Neural cell (in vitro differentiated cells): ENCODE data around the gene RHO. TPM values are rescaled to one million over a fixed set of nuclear protein-coding genes. Genes with fewer than 3 reads are reported as not detected.
"Not testable (repeated sequence)": the region's sequence is repeated elsewhere in the genome, so short reads cannot be mapped to it uniquely, and the experiment has no call there.

Experiments
- H2AFZ ChIP-seq: fragments of 200-600, 300-800 bp; sonication (generic), shearing (Covaris generic); 2 replicates; pipeline ENCODE4 v1.6.0; 2014; ENCODE audit warnings: low read depth, mild to moderate bottlenecking, antibody characterized with exemption, low read length, moderate library complexity
- H3F3A ChIP-seq: fragments of 200-600 bp; shearing (Covaris generic); 2 replicates; pipeline ENCODE4 v1.6.1; 2016; ENCODE audit warnings: mild to moderate bottlenecking, moderate library complexity, mixed read lengths, antibody characterized with exemption, low read length; ENCODE audit not compliant: insufficient read depth, poor library complexity, severe bottlenecking
- H3K27ac ChIP-seq: fragments of 200-600, 300-800 bp; sonication (generic), shearing (Covaris generic); 2 replicates; pipeline ENCODE4 v1.5.1; 2014; ENCODE audit warnings: mild to moderate bottlenecking, low read length, moderate library complexity
- H3K27me3 ChIP-seq: fragments of 300-800, 200-600 bp; sonication (generic), shearing (Covaris generic); 2 replicates; pipeline ENCODE4 v1.6.0; 2014; ENCODE audit warnings: mild to moderate bottlenecking, low read depth, low read length, moderate library complexity; ENCODE audit not compliant: insufficient read depth
- H3K36me3 ChIP-seq: fragments of 300-800, 200-600 bp; sonication (generic), shearing (Covaris generic); 2 replicates; pipeline ENCODE4 v1.5.1; 2014; ENCODE audit warnings: mild to moderate bottlenecking, antibody characterized with exemption, low read length, moderate library complexity; ENCODE audit not compliant: insufficient read depth
- H3K4me2 ChIP-seq: fragments of 300-800, 200-600 bp; sonication (generic), shearing (Covaris generic); 2 replicates; pipeline ENCODE4 v1.6.0; 2014; ENCODE audit warnings: mild to moderate bottlenecking, low read length
- H3K4me3 ChIP-seq: fragments of 300-800, 200-600 bp; sonication (generic), shearing (Covaris generic); 2 replicates; pipeline ENCODE4 v1.5.1; 2014; ENCODE audit warnings: mild to moderate bottlenecking, low read length, moderate library complexity
- H3K79me2 ChIP-seq: fragments of 200-600 bp; shearing (Covaris generic); replicated peaks from 2 replicates; pipeline ENCODE4 v1.6.0; 2014; ENCODE audit warnings: mild to moderate bottlenecking, low read length, moderate library complexity; ENCODE audit not compliant: insufficient read depth
- H3K9ac ChIP-seq: fragments of 300-800, 200-600 bp; sonication (generic), shearing (Covaris generic); 2 replicates; pipeline ENCODE4 v1.6.1; 2016; ENCODE audit warnings: mild to moderate bottlenecking, low read length, mixed read lengths
- H3K9me2 ChIP-seq: fragments of 200-600 bp; shearing (Covaris generic); 2 replicates; pipeline ENCODE4 v1.6.1; 2016; ENCODE audit warnings: mild to moderate bottlenecking, low read length, mixed read lengths; ENCODE audit not compliant: insufficient read depth
- H3K9me3 ChIP-seq: fragments of 200-600, 300-800 bp; sonication (generic), shearing (Covaris generic); 2 replicates; pipeline ENCODE4 v1.6.1; 2016; ENCODE audit warnings: mild to moderate bottlenecking, mixed run types, low read length, moderate library complexity, mixed read lengths
- H4K20me1 ChIP-seq: fragments of 200-600 bp; shearing (Covaris generic); 2 replicates; pipeline ENCODE4 v1.6.1; 2016; ENCODE audit warnings: mild to moderate bottlenecking, mixed run types; ENCODE audit not compliant: insufficient read depth
- EP300 ChIP-seq: fragments of 450-650 bp; conservative IDR thresholded peaks from 2 replicates; pipeline ENCODE4 v1.6.1; 2014; ENCODE audit warnings: antibody characterized with exemption, mild to moderate bottlenecking, moderate library complexity; ENCODE audit not compliant: poor library complexity, severe bottlenecking
- EZH2 ChIP-seq: fragments of 200-600, 300-800 bp; shearing (Covaris generic), sonication (generic); IDR thresholded peaks from 2 replicates; pipeline ENCODE4 v1.6.1; 2014; ENCODE audit warnings: antibody characterized with exemption, low read length, borderline replicate concordance, mild to moderate bottlenecking; ENCODE audit not compliant: insufficient read depth, poor library complexity, severe bottlenecking
- MXI1 ChIP-seq: fragments of 450-650 bp; conservative IDR thresholded peaks from 2 replicates; pipeline ENCODE4 v1.6.1; 2014; ENCODE audit warnings: antibody characterized with exemption, mild to moderate bottlenecking; ENCODE audit not compliant: poor library complexity, severe bottlenecking
- POLR2AphosphoS5 ChIP-seq: IDR thresholded peaks from 2 replicates; pipeline ENCODE4 v1.6.1; 2012
- RAD21 ChIP-seq: fragments of 450-650 bp; conservative IDR thresholded peaks from 2 replicates; pipeline ENCODE4 v1.6.1; 2014; ENCODE audit warnings: antibody characterized with exemption, mild to moderate bottlenecking, moderate library complexity
- SMC3 ChIP-seq: fragments of 450-650 bp; conservative IDR thresholded peaks from 2 replicates; pipeline ENCODE4 v1.6.1; 2014; ENCODE audit warnings: antibody characterized with exemption, mild to moderate bottlenecking, moderate library complexity; ENCODE audit not compliant: poor library complexity
- TAF1 ChIP-seq: IDR thresholded peaks from 2 replicates; pipeline ENCODE4 v1.6.1; 2012; ENCODE audit warnings: low read depth
- polyA plus RNA-seq: library from polyadenylated mRNA; depleted of rRNA; stranded (reverse); fragments of >200 nt; gene quantifications from 2 replicates; pipeline ENCODE4 v1.2.3, GENCODE V29; 2014
- TF ChIP-seq, protein P1 (sequence below): fragments of 450-650 bp; IDR thresholded peaks from 2 replicates; pipeline ENCODE4 v1.5.1; 2014; ENCODE audit warnings: antibody characterized with exemption, mild to moderate bottlenecking, moderate library complexity; ENCODE audit not compliant: poor library complexity, severe bottlenecking
- TF ChIP-seq, protein P2 (sequence below): IDR thresholded peaks from 2 replicates; pipeline ENCODE4 v1.6.1; 2012; ENCODE audit warnings: borderline replicate concordance

The RHO gene
- polyA plus RNA-seq, 1 donor from 2014 or later = not detected

DNA sequence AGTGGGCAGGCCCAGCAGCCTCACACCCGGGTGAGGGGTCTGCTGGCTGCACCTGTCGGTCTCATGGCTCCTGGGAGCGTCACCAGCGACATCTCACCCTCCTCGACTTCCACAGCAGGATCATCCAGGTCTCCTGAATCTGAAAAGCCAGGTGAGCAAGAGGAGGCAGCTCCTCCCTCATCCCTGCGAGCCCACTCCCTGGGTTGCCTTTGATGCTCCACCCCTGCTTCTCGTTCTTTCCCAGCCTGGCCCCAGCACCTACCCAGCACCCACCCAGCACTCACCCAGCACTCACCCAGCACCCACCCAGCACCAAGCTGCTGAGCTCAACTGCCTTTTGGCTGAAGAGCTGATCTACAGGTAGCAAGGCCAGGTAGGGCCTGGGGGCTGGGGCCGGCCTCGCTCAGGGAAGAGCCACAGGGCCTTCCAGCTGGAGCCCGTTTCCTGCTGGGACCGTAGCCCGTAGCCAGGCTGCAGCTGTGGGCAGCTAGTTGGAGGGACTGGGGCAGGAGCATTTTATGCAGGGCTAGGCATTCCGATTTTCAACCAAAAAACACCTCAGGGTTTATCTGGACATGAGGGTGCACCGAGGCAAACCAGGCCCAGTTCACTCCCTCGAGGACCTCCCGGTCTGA, 14.8 kb downstream of the RHO start, which contains the start of gene H1-8:
TSS of gene H1-8 (plus strand) at position 20 of the 635 bp plus-strand sequence. CDS start at position 64, 44 bp downstream.
- Histone ChIP-seq H3K27ac (no peak within 1 kb of the TSS), H3K9me2 (no peaks in the 10 kb centered on the region), H3K9me3 (no peaks in the 10 kb centered on the region), H3K36me3 (no peaks in the 10 kb centered on the region), H3F3A (no peaks in the 10 kb centered on the region), H3K4me2 (no peak within 1 kb of the TSS), H3K27me3 (no peaks in the 10 kb centered on the region), H3K9ac (no peak within 1 kb of the TSS), H3K4me3 (no peak within 1 kb of the TSS), H2AFZ (no peak within 1 kb of the TSS), H3K79me2 (no peaks in the 10 kb centered on the region), H4K20me1 (no peaks in the 10 kb centered on the region)
- TF ChIP-seq, protein P1, sequence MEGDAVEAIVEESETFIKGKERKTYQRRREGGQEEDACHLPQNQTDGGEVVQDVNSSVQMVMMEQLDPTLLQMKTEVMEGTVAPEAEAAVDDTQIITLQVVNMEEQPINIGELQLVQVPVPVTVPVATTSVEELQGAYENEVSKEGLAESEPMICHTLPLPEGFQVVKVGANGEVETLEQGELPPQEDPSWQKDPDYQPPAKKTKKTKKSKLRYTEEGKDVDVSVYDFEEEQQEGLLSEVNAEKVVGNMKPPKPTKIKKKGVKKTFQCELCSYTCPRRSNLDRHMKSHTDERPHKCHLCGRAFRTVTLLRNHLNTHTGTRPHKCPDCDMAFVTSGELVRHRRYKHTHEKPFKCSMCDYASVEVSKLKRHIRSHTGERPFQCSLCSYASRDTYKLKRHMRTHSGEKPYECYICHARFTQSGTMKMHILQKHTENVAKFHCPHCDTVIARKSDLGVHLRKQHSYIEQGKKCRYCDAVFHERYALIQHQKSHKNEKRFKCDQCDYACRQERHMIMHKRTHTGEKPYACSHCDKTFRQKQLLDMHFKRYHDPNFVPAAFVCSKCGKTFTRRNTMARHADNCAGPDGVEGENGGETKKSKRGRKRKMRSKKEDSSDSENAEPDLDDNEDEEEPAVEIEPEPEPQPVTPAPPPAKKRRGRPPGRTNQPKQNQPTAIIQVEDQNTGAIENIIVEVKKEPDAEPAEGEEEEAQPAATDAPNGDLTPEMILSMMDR = no peak
- TF ChIP-seq POLR2AphosphoS5 (no peak), TAF1 (no peak), RAD21 (no peak), SMC3 (no peak), EZH2 (no peak)
- TF ChIP-seq, protein P2, sequence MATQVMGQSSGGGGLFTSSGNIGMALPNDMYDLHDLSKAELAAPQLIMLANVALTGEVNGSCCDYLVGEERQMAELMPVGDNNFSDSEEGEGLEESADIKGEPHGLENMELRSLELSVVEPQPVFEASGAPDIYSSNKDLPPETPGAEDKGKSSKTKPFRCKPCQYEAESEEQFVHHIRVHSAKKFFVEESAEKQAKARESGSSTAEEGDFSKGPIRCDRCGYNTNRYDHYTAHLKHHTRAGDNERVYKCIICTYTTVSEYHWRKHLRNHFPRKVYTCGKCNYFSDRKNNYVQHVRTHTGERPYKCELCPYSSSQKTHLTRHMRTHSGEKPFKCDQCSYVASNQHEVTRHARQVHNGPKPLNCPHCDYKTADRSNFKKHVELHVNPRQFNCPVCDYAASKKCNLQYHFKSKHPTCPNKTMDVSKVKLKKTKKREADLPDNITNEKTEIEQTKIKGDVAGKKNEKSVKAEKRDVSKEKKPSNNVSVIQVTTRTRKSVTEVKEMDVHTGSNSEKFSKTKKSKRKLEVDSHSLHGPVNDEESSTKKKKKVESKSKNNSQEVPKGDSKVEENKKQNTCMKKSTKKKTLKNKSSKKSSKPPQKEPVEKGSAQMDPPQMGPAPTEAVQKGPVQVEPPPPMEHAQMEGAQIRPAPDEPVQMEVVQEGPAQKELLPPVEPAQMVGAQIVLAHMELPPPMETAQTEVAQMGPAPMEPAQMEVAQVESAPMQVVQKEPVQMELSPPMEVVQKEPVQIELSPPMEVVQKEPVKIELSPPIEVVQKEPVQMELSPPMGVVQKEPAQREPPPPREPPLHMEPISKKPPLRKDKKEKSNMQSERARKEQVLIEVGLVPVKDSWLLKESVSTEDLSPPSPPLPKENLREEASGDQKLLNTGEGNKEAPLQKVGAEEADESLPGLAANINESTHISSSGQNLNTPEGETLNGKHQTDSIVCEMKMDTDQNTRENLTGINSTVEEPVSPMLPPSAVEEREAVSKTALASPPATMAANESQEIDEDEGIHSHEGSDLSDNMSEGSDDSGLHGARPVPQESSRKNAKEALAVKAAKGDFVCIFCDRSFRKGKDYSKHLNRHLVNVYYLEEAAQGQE = no peak

DNA sequence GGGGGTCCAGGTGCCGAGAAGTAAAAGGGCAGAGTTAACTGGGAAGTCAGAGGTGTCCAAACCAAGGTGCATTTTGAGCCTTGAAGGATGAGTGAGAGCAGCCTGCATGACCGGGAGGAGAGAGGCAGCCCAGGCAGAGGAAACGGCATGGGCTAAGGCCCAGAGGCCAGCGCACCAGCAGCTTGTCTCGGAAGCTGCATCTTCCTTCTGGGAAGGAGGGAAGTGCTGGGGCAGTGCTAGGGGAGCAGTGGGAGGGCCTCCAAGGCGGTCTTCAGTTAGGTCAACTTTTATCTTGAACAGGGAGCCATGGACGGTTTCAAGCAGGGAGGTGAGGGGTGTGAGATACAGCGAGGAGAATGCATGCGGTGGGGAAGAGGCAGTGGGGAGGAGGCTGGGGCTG, 15.6 kb downstream of the RHO start:
- H3K27me3 ChIP-seq = no peaks in the 10 kb centered on the region
- no peaks in the 10 kb centered on the region for H3K79me2 ChIP-seq
- no peaks in the 10 kb centered on the region for H3K9me2 ChIP-seq
- H3F3A ChIP-seq = no peaks in the 10 kb centered on the region
- no peaks in the 10 kb centered on the region for H4K20me1 ChIP-seq
- H3K4me3 ChIP-seq = no peak overlapping the region
- H3K9ac ChIP-seq = no peak overlapping the region
- no peaks in the 10 kb centered on the region for H3K9me3 ChIP-seq
- no peaks in the 10 kb centered on the region for H3K36me3 ChIP-seq
- TF ChIP-seq RAD21 = no peak
- TF ChIP-seq, protein P1 = no peak
- TF ChIP-seq MXI1 = no peak
- TF ChIP-seq, protein P2 = no peak
- no peak for TF ChIP-seq EZH2
- TF ChIP-seq POLR2AphosphoS5 = no peak
- TF ChIP-seq SMC3 = no peak
- no peak for TF ChIP-seq TAF1
- TF ChIP-seq EP300 = no peak
- no peak overlapping the region for H2AFZ ChIP-seq
- no peak overlapping the region for H3K4me2 ChIP-seq
- no peak overlapping the region for H3K27ac ChIP-seq

DNA sequence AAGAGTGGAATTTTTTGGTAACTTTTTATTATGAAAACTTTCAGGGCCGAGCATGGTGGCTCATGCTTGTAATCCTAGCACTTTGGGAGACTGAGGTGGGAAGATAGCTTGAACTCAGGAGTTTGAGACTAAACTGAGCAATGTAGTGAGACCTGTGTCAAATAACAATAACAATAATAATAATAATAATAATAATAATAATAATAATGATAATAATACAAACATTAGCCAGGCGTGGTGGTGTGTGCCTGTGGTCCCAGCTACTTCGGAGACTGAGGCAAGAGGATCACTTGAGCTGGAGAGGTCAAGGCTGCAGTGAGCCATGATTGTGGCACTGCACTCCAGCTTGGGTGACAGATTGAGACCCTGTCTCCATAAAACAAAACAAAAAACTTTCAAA, 17.5 kb downstream of the RHO start:
- not testable (repeated sequence) for H3K9me2 ChIP-seq, H3K4me3 ChIP-seq, H4K20me1 ChIP-seq, H3K27ac ChIP-seq, H3K4me2 ChIP-seq, H3F3A ChIP-seq, H3K9me3 ChIP-seq, H3K79me2 ChIP-seq, H3K36me3 ChIP-seq, H2AFZ ChIP-seq, H3K27me3 ChIP-seq, H3K9ac ChIP-seq
